Keratinocyte (primary cell): ENCODE data around the gene KLHL28. TPM values are rescaled to one million over a fixed set of nuclear protein-coding genes. Genes with fewer than 3 reads are reported as not detected.

Experiments
- DNase-seq: peaks from one replicate; pipeline ENCODE4 v3.0.0-alpha.2; 2011; ENCODE audit warnings: low read depth, missing footprints, low spot score
- FAIRE-seq: peaks from 2 replicates; lab custom pipeline; 2011; peaks lifted over from hg19 to GRCh38; lab: Jason Lieb, UNC
- H2AFZ ChIP-seq: 2 replicates; pipeline ENCODE4 v1.6.0; 2012; ENCODE audit warnings: low read length, control low read depth, inconsistent platforms; ENCODE audit not compliant: control insufficient read depth
- H3K27ac ChIP-seq: 2 replicates; pipeline ENCODE4 v1.5.1; 2011; ENCODE audit warnings: low read length; ENCODE audit not compliant: control insufficient read depth, insufficient read depth
- H3K27me3 ChIP-seq: 3 replicates; pipeline ENCODE4 v1.6.0; 2011; ENCODE audit warnings: low read length; ENCODE audit not compliant: control insufficient read depth, insufficient read depth; ENCODE audit errors: extremely low read depth
- H3K36me3 ChIP-seq, 2 experiments: 2 replicates in 1 of 2; 3 replicates in 1 of 2; pipeline ENCODE4 v1.5.1; 2011; ENCODE audit warnings: low read length in 2 of 2, mild to moderate bottlenecking in 1 of 2; ENCODE audit not compliant: control insufficient read depth in 2 of 2, insufficient read depth in 2 of 2; ENCODE audit errors: extremely low read depth in 1 of 2
- H3K4me1 ChIP-seq: 3 replicates; pipeline ENCODE4 v1.5.1; 2011; ENCODE audit warnings: low read length; ENCODE audit not compliant: control insufficient read depth, insufficient read depth; ENCODE audit errors: extremely low read depth
- H3K4me2 ChIP-seq: 3 replicates; pipeline ENCODE4 v1.6.0; 2011; ENCODE audit warnings: low read depth, low read length; ENCODE audit not compliant: control insufficient read depth, insufficient read depth; ENCODE audit errors: extremely low read depth
- H3K4me3 ChIP-seq, 3 experiments: fragments of 200-600 bp in 1 of 3; sonication (generic) in 1 of 3; 2 replicates in 2 of 3; 3 replicates in 1 of 3; pipeline ENCODE4 v1.5.1; 2011 to 2016; ENCODE audit warnings: low read length in 3 of 3, mild to moderate bottlenecking in 3 of 3, control low read depth in 2 of 3, inconsistent platforms in 1 of 3, low read depth in 1 of 3, mixed read lengths in 1 of 3, mixed run types in 1 of 3, moderate library complexity in 1 of 3; ENCODE audit not compliant: control insufficient read depth in 2 of 3, insufficient read depth in 2 of 3; ENCODE audit errors: extremely low read depth in 1 of 3
- H3K79me2 ChIP-seq: 2 replicates; pipeline ENCODE4 v1.6.0; 2012; ENCODE audit warnings: low read length; ENCODE audit not compliant: control insufficient read depth, insufficient read depth
- H3K9ac ChIP-seq: 3 replicates; pipeline ENCODE4 v1.6.0; 2011; ENCODE audit warnings: low read length; ENCODE audit not compliant: control insufficient read depth, insufficient read depth; ENCODE audit errors: extremely low read depth
- H3K9me1 ChIP-seq: 3 replicates; pipeline ENCODE4 v1.6.0; 2011; ENCODE audit warnings: low read length; ENCODE audit not compliant: control insufficient read depth, insufficient read depth; ENCODE audit errors: extremely low read depth
- H3K9me3 ChIP-seq: 2 replicates; pipeline ENCODE4 v1.5.1; 2012; ENCODE audit warnings: low read depth, low read length; ENCODE audit not compliant: control insufficient read depth
- H4K20me1 ChIP-seq: 3 replicates; pipeline ENCODE4 v1.6.0; 2011; ENCODE audit warnings: low read length; ENCODE audit not compliant: control insufficient read depth, insufficient read depth; ENCODE audit errors: extremely low read depth
- EZH2 ChIP-seq: IDR thresholded peaks from one replicate; pipeline ENCODE4 v1.6.1; 2012; ENCODE audit warnings: inconsistent platforms, mild to moderate bottlenecking, low read length, moderate library complexity
- dilution Hi-C: fragments of 300-500 bp; cut with MboI; formaldehyde crosslinking; loops from one replicate; pipeline ENCODE4 v1.7.0; 2020; ENCODE audit warnings: low sequenced_read_pairs; ENCODE audit not compliant: extremely low pct_ligation_motif_present
- polyA plus RNA-seq, 5 experiments: library from polyadenylated mRNA; depleted of rRNA in 3 of 5; stranded (reverse) in 3 of 5; stranded (forward) in 1 of 5; unstranded in 1 of 5; fragments of >200 nt; gene quantifications; 1 replicate in 1 of 5; 2 replicates in 3 of 5; 3 replicates in 1 of 5; pipeline versions ENCODE4 v1.2.1 to v1.2.3, GENCODE V29; 2011 to 2012; ENCODE audit warnings: missing spikeins in 2 of 5, low read depth in 1 of 5, low replicate concordance in 1 of 5
- TF ChIP-seq, protein P1 (sequence below), 3 experiments: IDR thresholded peaks in 1 of 3; conservative IDR thresholded peaks in 1 of 3; optimal IDR thresholded peaks in 1 of 3; 2 replicates in 2 of 3; 3 replicates in 1 of 3; pipeline versions ENCODE3 to v1.5.1; 2011; ENCODE audit warnings: low read length in 3 of 3, mild to moderate bottlenecking in 3 of 3, moderate library complexity in 2 of 3, control low read depth in 1 of 3, inconsistent platforms in 1 of 3; ENCODE audit not compliant: insufficient read depth in 2 of 3; ENCODE audit errors: extremely low read depth in 1 of 3

The KLHL28 gene
- polyA plus RNA-seq, 1 donor (not counting 4 experiments of a cell fraction or from before 2014, with no cell fraction given), result 6.1 TPM

GRCh38 chr14:44941591-44941990 lies 20.2 kb downstream of the KLHL28 start:
- H3K9me3 ChIP-seq, result no peaks in the 10 kb centered on the region
- no peak overlapping the region for H3K9ac ChIP-seq
- no peaks in the 10 kb centered on the region for H3K27me3 ChIP-seq
- no peaks in the 10 kb centered on the region for H3K4me1 ChIP-seq
- H2AFZ ChIP-seq, result no peak overlapping the region
- no peaks in the 10 kb centered on the region for H3K79me2 ChIP-seq
- TF ChIP-seq, protein P1, sequence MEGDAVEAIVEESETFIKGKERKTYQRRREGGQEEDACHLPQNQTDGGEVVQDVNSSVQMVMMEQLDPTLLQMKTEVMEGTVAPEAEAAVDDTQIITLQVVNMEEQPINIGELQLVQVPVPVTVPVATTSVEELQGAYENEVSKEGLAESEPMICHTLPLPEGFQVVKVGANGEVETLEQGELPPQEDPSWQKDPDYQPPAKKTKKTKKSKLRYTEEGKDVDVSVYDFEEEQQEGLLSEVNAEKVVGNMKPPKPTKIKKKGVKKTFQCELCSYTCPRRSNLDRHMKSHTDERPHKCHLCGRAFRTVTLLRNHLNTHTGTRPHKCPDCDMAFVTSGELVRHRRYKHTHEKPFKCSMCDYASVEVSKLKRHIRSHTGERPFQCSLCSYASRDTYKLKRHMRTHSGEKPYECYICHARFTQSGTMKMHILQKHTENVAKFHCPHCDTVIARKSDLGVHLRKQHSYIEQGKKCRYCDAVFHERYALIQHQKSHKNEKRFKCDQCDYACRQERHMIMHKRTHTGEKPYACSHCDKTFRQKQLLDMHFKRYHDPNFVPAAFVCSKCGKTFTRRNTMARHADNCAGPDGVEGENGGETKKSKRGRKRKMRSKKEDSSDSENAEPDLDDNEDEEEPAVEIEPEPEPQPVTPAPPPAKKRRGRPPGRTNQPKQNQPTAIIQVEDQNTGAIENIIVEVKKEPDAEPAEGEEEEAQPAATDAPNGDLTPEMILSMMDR (optimal IDR thresholded peaks at IDR 0.05 in 1 of 3, IDR thresholded peaks at IDR 0.05 in 1 of 3, conservative IDR thresholded peaks at IDR 0.05 in 1 of 3; ENCODE audit: extremely low read depth in 1 of 3, insufficient read depth in 2 of 3, low read length in 3 of 3), result no peak
- no peak for TF ChIP-seq EZH2
- H3K27ac ChIP-seq, result no peak overlapping the region
- no peaks in the 10 kb centered on the region for H4K20me1 ChIP-seq
- peaks cover 7 to 9% of the 10 kb centered on the region in 2 experiments for H3K36me3 ChIP-seq
- H3K4me3 ChIP-seq, result no peak overlapping the region
- no peak for DNase-seq
- no peak for FAIRE-seq
- dilution Hi-C loops, result no loop called here
- H3K9me1 ChIP-seq, result no peaks in the 10 kb centered on the region
- H3K4me2 ChIP-seq, result no peak overlapping the region

DNA sequence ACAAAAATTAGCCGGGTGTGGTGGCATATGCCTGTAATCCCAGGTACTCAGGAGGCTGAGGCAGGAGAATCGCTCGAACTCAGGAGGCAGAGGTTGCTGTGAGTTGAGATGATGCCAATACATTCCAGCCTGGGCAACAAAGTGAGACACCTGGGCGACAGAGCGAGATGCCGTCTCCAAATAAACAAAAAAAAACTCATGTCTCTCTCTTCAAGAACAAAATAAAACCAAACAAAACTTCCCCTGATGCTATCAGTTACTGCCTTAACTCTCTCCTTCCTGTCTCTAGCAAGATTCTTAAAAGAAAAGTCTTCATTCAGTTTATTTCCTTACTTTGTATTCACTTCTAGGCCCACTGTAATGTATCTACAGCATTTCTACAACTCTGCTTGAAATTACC lies 20.8 kb downstream of the KLHL28 start:
- Histone ChIP-seq H2AFZ (no peak overlapping the region), H3K9me3 (no peaks in the 10 kb centered on the region), H3K36me3 (peaks cover 7 to 9% of the 10 kb centered on the region in 2 experiments), H3K27ac (no peak overlapping the region), H3K9ac (no peak overlapping the region), H4K20me1 (no peaks in the 10 kb centered on the region), H3K79me2 (no peaks in the 10 kb centered on the region), H3K4me1 (no peaks in the 10 kb centered on the region), H3K27me3 (no peaks in the 10 kb centered on the region), H3K4me3 (no peak overlapping the region), H3K9me1 (no peaks in the 10 kb centered on the region), H3K4me2 (no peak overlapping the region)
- FAIRE-seq, result no peak
- TF ChIP-seq, protein P1 (optimal IDR thresholded peaks at IDR 0.05 in 1 of 3, IDR thresholded peaks at IDR 0.05 in 1 of 3, conservative IDR thresholded peaks at IDR 0.05 in 1 of 3; ENCODE audit: extremely low read depth in 1 of 3, insufficient read depth in 2 of 3, low read length in 3 of 3), result no peak
- no peak for TF ChIP-seq EZH2
- dilution Hi-C loops, result no loop called here
- no peak for DNase-seq
